Fibroblast of lung (primary cell): ENCODE results near the gene TRERF1. TPM values are rescaled to one million over a fixed set of nuclear protein-coding genes. Genes with fewer than 3 reads are reported as not detected.

Experiments
- DNase-seq, 2 donors: peaks; one replicate each; pipeline versions ENCODE4 v3.0.0 to v3.0.0-alpha.2; 2010; ENCODE audit warnings: low read depth in 2 of 2
- H2AFZ ChIP-seq: 2 replicates; pipeline ENCODE4 v1.5.1; 2012; ENCODE audit warnings: low read length, control low read depth, inconsistent platforms
- H3K27ac ChIP-seq: 2 replicates; pipeline ENCODE4 v1.5.1; 2011; ENCODE audit warnings: low read length, control low read depth; ENCODE audit not compliant: insufficient read depth
- H3K27me3 ChIP-seq: 2 replicates; pipeline ENCODE4 v1.5.1; 2011; ENCODE audit warnings: mild to moderate bottlenecking, low read length; ENCODE audit not compliant: control insufficient read depth, insufficient read depth
- H3K36me3 ChIP-seq: 2 replicates; pipeline ENCODE4 v1.5.1; 2011; ENCODE audit warnings: low read length; ENCODE audit not compliant: control insufficient read depth, insufficient read depth
- H3K4me1 ChIP-seq: 2 replicates; pipeline ENCODE4 v1.5.1; 2011; ENCODE audit warnings: low read length; ENCODE audit not compliant: control insufficient read depth, insufficient read depth; ENCODE audit errors: extremely low read depth
- H3K4me2 ChIP-seq: 2 replicates; pipeline ENCODE4 v1.5.1; 2011; ENCODE audit warnings: low read length, control low read depth; ENCODE audit not compliant: insufficient read depth; ENCODE audit errors: extremely low read depth
- H3K4me3 ChIP-seq, 4 experiments: fragments of 200-600 bp in 1 of 4; sonication (generic) in 1 of 4; replicated peaks in 1 of 4; 2 replicates each; pipeline ENCODE4 v1.5.1; 2011 to 2016; ENCODE audit warnings: low read length in 4 of 4, low read depth in 3 of 4, mild to moderate bottlenecking in 3 of 4, control low read depth in 2 of 4, inconsistent platforms in 1 of 4, mixed read lengths in 1 of 4; ENCODE audit not compliant: insufficient read depth in 1 of 4; ENCODE audit errors: control extremely low read depth in 1 of 4
- H3K79me2 ChIP-seq: 2 replicates; pipeline ENCODE4 v1.5.1; 2012; ENCODE audit warnings: mild to moderate bottlenecking, low read length, inconsistent platforms; ENCODE audit not compliant: control insufficient read depth, insufficient read depth
- H3K9ac ChIP-seq: 2 replicates; pipeline ENCODE4 v1.5.1; 2011; ENCODE audit warnings: mild to moderate bottlenecking, low read length, control low read depth; ENCODE audit not compliant: insufficient read depth
- H3K9me3 ChIP-seq: 2 replicates; pipeline ENCODE4 v1.5.1; 2012; ENCODE audit warnings: low read depth, low read length; ENCODE audit not compliant: control insufficient read depth, insufficient read depth
- H4K20me1 ChIP-seq: 2 replicates; pipeline ENCODE4 v1.5.1; 2011; ENCODE audit warnings: low read length; ENCODE audit not compliant: control insufficient read depth, insufficient read depth; ENCODE audit errors: extremely low read depth
- EZH2 ChIP-seq: IDR thresholded peaks from 2 replicates; pipeline ENCODE4 v1.5.1; 2012; ENCODE audit warnings: low read length, control low read depth, mild to moderate bottlenecking; ENCODE audit errors: missing control alignments
- polyA plus RNA-seq, 2 donors: library from polyadenylated mRNA; depleted of rRNA in 1 of 2; stranded (reverse) in 1 of 2; unstranded in 1 of 2; fragments of >200 nt; gene quantifications; 2 replicates each; pipeline ENCODE4 v1.2.1, GENCODE V29; 2011 to 2012; ENCODE audit warnings: missing spikeins in 1 of 2
- total RNA-seq: library from RNA; depleted of rRNA; stranded (reverse); fragments of >200 nt; gene quantifications from 2 replicates; pipeline ENCODE4 v1.2.1, GENCODE V29; 2014
- TF ChIP-seq, protein P1 (sequence below), 2 donors: IDR thresholded peaks in 1 of 2; conservative IDR thresholded peaks in 1 of 2; 1 replicate in 1 of 2; 2 replicates in 1 of 2; pipeline ENCODE4 v1.5.1; 2011 to 2012; ENCODE audit warnings: low read length in 2 of 2, control low read depth in 1 of 2, inconsistent platforms in 1 of 2, low read depth in 1 of 2, mild to moderate bottlenecking in 1 of 2

The TRERF1 gene
- total and polyA plus RNA-seq, 2 donors (not counting 1 experiment from before 2014, with no cell fraction given) = 6.3 to 8.3 TPM

- Histone ChIP-seq H3K9me3 (no peaks in the 10 kb centered on the region), H3K79me2 (peaks cover 15% of the 10 kb centered on the region), H3K4me2 (no peak overlapping the region), H3K4me3 (no peak overlapping the region), H2AFZ (no peak overlapping the region), H3K4me1 (no peaks in the 10 kb centered on the region), H3K36me3 (no peaks in the 10 kb centered on the region), H3K9ac (no peak overlapping the region), H3K27me3 (no peaks in the 10 kb centered on the region), H3K27ac (no peak overlapping the region), H4K20me1 (no peaks in the 10 kb centered on the region)
- no peak for DNase-seq
- no peak for TF ChIP-seq EZH2
- TF ChIP-seq, protein P1, sequence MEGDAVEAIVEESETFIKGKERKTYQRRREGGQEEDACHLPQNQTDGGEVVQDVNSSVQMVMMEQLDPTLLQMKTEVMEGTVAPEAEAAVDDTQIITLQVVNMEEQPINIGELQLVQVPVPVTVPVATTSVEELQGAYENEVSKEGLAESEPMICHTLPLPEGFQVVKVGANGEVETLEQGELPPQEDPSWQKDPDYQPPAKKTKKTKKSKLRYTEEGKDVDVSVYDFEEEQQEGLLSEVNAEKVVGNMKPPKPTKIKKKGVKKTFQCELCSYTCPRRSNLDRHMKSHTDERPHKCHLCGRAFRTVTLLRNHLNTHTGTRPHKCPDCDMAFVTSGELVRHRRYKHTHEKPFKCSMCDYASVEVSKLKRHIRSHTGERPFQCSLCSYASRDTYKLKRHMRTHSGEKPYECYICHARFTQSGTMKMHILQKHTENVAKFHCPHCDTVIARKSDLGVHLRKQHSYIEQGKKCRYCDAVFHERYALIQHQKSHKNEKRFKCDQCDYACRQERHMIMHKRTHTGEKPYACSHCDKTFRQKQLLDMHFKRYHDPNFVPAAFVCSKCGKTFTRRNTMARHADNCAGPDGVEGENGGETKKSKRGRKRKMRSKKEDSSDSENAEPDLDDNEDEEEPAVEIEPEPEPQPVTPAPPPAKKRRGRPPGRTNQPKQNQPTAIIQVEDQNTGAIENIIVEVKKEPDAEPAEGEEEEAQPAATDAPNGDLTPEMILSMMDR (conservative IDR thresholded peaks at IDR 0.05 in 1 of 2, IDR thresholded peaks at IDR 0.05 in 1 of 2; ENCODE audit: low read depth in 1 of 2, low read length in 2 of 2) = no peak
These were observed 90.7 kb downstream of the TRERF1 start for GRCh38 chr6:42361036-42361435.

GRCh38 chr6:42359021-42359420 lies 92.7 kb downstream of the TRERF1 start:
- Histone ChIP-seq H3K9ac (no peak overlapping the region), H4K20me1 (no peaks in the 10 kb centered on the region), H2AFZ (no peak overlapping the region), H3K36me3 (no peaks in the 10 kb centered on the region), H3K79me2 (peaks cover 4% of the 10 kb centered on the region), H3K27me3 (no peaks in the 10 kb centered on the region), H3K4me1 (no peaks in the 10 kb centered on the region), H3K4me2 (no peak overlapping the region), H3K9me3 (no peaks in the 10 kb centered on the region), H3K27ac (no peak overlapping the region), H3K4me3 (no peak overlapping the region)
- TF ChIP-seq, protein P1 (conservative IDR thresholded peaks at IDR 0.05 in 1 of 2, IDR thresholded peaks at IDR 0.05 in 1 of 2; ENCODE audit: low read depth in 1 of 2, low read length in 2 of 2) = no peak
- no peak for TF ChIP-seq EZH2
- no peak for DNase-seq

- no peak overlapping the region for H3K9ac ChIP-seq
- TF ChIP-seq EZH2 = no peak
- TF ChIP-seq, protein P1 (conservative IDR thresholded peaks at IDR 0.05 in 1 of 2, IDR thresholded peaks at IDR 0.05 in 1 of 2; ENCODE audit: low read depth in 1 of 2, low read length in 2 of 2) = no peak
- no peaks in the 10 kb centered on the region for H3K9me3 ChIP-seq
- no peak overlapping the region for H2AFZ ChIP-seq
- no peak overlapping the region for H3K4me3 ChIP-seq
- no peaks in the 10 kb centered on the region for H3K36me3 ChIP-seq
- H3K27ac ChIP-seq = no peak overlapping the region
- H3K4me1 ChIP-seq = no peaks in the 10 kb centered on the region
- no peaks in the 10 kb centered on the region for H3K27me3 ChIP-seq
- no peak for DNase-seq
- no peaks in the 10 kb centered on the region for H4K20me1 ChIP-seq
- no peak overlapping the region for H3K4me2 ChIP-seq
- H3K79me2 ChIP-seq = peaks cover 9% of the 10 kb centered on the region
These were observed 96.3 kb downstream of the TRERF1 start for GRCh38 chr6:42355416-42355815.
